Subcutaneous preadipocyte (primary cell): ENCODE results near the gene MINDY1. TPM values are rescaled to one million over a fixed set of nuclear protein-coding genes. Genes with fewer than 3 reads are reported as not detected.

Experiments used
- small RNA-seq: library from RNA; depleted of rRNA; stranded (forward); fragments of <200 nt; gene quantifications from one replicate; pipeline ENCODE3, GENCODE V24; 2012
- total RNA-seq: library from RNA; depleted of rRNA; stranded (reverse); fragments of >200 nt; gene quantifications from 2 replicates; pipeline ENCODE4 v1.2.3, GENCODE V29; 2012

The MINDY1 gene, protein sequence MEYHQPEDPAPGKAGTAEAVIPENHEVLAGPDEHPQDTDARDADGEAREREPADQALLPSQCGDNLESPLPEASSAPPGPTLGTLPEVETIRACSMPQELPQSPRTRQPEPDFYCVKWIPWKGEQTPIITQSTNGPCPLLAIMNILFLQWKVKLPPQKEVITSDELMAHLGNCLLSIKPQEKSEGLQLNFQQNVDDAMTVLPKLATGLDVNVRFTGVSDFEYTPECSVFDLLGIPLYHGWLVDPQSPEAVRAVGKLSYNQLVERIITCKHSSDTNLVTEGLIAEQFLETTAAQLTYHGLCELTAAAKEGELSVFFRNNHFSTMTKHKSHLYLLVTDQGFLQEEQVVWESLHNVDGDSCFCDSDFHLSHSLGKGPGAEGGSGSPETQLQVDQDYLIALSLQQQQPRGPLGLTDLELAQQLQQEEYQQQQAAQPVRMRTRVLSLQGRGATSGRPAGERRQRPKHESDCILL
- 8.8 and 9.9 TPM in 2 replicates for total RNA-seq

DNA sequence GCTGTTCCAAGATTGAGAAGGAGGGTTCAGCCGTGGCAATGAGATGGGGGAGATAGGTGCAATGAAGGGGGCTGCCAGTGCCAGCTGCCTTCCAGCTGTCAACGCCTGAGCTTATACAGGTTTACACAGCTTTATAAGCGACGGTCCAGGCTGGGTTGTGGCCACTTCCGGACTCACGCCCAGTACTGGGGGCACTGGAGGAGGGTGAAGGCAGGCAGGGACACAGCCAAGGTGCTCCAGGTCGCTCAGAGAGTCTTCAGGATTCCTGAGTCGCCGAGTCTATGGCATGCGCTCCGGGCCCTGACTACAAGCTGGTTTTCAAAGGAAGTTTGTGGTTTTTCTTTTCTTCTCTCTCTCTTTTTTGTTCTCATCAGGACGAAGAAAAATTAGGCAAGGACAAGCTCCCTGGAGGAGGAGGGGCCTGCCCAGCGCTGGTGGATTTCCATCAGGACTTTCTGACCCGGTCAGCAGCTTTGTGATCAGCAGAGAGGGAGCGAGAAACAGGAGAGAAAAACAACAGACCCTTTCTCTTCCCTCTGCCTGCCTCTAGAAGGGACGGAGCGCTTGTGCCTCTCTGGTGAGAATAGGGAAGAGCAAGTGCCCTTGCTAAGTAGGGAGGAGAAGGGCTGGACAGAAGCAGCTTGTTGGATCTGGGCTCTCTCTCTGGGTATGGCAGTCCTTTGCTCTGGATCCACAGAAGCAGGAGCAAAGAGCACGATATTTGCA, at the start of gene MINDY1:
Gene MINDY1, minus strand, starts transcription at position 576 of the 726 bp plus-strand sequence. CDS start 4,285 bp downstream, outside the sequence.

DNA sequence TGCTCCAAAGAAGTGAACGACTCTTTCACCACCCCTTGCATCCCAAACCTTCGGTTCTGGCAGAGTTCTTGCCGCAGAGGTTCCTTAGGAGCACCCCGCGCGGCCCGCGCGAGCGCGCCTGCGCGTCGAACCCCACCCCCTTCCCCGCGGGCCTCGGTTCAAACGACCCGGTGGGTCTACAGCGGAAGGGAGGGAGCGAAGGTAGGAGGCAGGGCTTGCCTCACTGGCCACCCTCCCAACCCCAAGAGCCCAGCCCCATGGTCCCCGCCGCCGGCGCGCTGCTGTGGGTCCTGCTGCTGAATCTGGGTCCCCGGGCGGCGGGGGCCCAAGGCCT, 40.9 kb upstream of the MINDY1 start, which contains the start of gene C1orf56:
Gene C1orf56, plus strand, starts transcription at position 161 of the 334 bp plus-strand sequence. Its CDS starts 97 bp downstream, at position 258.

DNA sequence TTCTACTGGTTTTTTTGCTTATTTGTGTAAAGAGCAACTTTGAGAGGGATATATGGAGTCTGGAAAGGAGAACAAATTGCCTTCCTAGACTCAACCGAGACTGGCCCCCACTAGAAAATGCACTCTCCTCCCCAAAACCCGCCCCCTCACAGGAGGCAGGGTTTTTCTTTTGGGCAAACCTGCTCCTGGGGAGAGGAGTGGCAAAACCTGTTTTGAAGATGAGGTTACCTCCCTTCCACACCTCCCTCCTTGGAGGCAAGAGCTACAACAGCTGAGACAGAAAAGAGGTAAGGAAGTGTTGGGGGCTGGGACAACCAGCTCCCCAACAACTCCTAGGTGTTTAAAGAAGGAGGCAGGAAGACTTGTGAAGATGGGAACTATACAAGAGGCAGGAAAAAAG, 29.7 kb upstream of the MINDY1 start, which contains the start of gene BNIPL:
Gene BNIPL, plus strand, starts transcription at position 231 of the 400 bp plus-strand sequence. Its CDS starts 140 bp downstream, at position 371.

DNA sequence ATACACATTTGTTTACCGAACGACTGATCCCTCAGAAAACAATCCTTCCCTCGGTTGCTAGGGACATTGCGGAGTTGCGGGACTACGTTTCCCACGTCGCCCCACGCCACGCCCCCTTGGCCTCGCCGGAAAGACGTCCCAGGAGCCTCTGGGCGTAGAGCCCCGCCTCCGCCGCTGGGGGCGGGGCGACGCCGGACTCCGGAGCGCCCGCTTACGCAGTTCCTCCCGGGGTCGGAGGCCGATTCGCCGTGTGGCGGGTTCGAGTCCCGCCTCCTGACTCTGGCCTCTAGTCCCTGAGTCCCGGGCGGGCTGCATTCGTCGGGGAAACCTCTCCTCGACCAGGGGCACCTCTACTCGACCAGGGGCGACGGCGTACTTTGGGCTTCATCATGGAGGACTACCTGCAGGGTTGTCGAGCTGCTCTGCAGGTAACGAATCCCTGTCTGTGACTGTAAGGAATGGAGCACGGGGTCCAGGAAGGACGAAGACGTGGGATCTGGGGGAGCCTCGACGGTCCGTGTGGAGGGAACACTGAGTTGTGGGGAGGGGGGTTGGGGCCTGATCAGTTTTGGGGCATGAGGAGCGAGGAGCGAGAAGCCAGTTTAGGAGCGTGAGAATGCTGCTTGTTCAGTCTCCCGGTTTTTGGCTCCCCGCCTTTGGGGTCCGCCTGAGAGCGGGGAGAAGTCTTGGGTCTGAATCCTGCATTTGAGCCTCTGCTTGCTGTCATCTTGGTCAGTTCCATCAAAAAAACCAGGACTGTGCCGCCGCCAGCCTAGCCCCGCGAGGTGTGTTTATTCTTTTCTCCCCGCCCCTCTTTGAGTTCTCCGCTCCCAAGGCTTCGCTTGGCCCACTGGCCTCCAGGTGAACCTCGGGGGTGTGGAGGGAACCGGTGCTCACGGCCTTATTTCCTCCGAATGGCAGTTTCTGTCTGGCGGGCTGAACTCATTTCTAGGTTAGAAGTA, 1.8 kb upstream of the MINDY1 start, which contains the start of gene PRUNE1:
Gene PRUNE1, plus strand, starts transcription at position 206 of the 962 bp plus-strand sequence. Its CDS starts 184 bp downstream, at position 390.

DNA sequence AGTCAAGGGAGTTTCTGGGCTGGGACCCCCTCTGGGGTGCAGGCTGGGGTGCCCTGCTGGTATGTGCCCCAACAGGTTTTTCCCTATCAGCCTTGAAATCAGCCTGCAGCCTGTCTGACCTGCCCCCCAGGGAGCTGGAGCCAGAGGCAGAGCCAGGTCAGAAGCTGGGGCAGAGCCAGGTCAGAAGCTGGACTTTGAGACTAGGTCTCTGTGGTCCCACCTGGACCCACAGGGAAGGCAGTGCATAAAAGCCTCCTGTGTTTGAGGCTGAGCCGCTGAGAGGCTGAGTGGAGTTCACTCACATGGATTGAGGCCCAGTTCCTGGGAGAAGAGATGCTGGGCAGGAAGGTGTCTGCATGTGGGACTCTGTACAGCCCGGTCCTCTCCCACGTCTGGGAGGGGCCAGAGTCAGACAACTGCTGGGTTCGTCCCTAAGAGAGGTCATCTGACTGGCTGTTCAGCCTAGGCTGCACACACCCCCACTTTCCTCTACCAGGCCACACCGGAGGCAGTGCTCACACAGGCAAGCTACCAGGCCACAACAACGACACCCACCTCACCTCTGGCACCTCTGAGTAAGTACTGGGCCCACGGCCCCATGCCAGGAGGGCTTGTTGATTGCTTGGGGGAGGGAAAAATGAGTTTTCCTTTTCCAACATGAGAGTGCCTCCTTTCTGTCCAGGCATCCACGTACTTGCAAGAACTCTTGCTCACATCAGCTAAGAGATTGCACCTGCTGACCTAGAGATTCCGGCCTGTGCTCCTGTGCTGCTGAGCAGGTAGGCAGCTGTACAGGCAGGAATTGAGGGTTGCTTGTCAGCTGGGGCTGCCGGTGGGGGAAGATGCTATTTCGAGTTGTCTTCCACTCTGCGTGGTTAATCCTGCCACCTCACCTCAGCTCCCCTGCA, 24.6 kb downstream of the MINDY1 start, which contains the start of gene ANXA9:
Gene ANXA9, plus strand, starts transcription at position 488 of the 908 bp plus-strand sequence. CDS start 814 bp downstream, outside the sequence.

DNA sequence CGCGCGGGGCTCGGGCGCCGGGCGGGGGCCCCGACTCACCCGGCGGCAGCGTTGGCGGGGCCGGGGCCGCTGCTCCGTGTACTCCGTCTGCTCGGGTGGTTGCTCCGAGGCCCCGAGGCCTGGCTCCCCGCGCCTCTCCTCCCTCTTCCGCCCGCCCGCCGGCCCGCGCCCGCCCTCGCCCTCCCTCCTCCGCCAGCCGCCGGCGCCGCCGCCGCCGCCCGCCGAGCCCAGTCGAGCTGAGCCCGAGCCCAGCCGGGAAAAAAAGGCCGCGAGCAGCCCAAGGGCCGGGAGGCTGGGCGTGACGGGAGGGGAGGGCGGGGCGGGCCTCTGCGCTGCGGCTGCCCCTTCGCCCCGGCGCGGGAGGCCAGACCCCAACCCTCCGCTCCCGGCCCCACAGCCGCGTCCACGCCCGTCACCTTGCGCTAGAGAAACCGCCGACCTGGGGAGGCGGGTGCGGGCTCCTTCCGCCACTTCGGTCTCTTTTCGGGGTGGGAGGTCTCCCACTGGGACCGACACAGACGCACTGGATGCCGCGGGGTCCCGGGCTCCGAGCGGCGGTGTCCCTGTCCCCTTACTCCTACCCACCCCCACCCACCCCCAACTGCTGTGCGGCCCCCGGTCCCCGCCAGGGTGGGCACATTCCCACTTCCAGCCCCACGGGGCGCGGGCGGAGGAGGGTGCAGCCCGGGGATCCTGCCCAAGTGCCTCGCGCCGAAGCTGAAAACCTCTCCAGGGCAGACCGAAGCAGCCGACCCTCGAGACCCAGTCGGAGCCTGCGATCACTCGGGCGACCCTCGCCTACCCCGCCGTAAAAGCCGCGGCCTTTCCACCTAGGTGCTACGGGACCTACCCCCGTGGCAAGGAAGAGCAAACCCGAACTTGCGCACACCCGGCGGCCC, 31.9 kb downstream of the MINDY1 start, which contains the start of gene CERS2:
Gene CERS2, minus strand, starts transcription at position 256 of the 899 bp plus-strand sequence. CDS start 5,745 bp downstream, outside the sequence.

Small RNAs within 50 kb of the gene (small RNA-seq; reads per million reads assigned to genes)
- gene RNU6-884P: 0.52 reads per million, percentile 31 among the genes with 10 or more reads in this experiment

Other genes starting within 250 kb of the MINDY1 start
- gene CTSS, start 241.1 kb downstream of the MINDY1 start, total RNA-seq: 3.3 and 5.5 TPM in 2 replicates
- gene CTSK, start 198.6 kb downstream of the MINDY1 start, total RNA-seq: 196 and 415 TPM in 2 replicates
- 42.3 and 42.6 TPM in 2 replicates for gene ARNT, start 130.3 kb downstream of the MINDY1 start, total RNA-seq
- gene CTXND2, start 119.8 kb downstream of the MINDY1 start, total RNA-seq: not detected in 2 replicates
- 32.7 and 35.8 TPM in 2 replicates for gene SETDB1, start 80.5 kb downstream of the MINDY1 start, total RNA-seq
- 99.6 and 168 TPM in 2 replicates for gene CERS2, start 32.1 kb downstream of the MINDY1 start, total RNA-seq
- 0.20 and 0.37 TPM in 2 replicates for gene ANXA9, start 24.6 kb downstream of the MINDY1 start, total RNA-seq
- 5.1 and 5.7 TPM in 2 replicates for gene PRUNE1, start 1.5 kb upstream of the MINDY1 start, total RNA-seq
- 0.37 and 0.39 TPM in 2 replicates for gene BNIPL, start 29.7 kb upstream of the MINDY1 start, total RNA-seq
- 2.2 and 2.3 TPM in 2 replicates for gene C1orf56, start 40.8 kb upstream of the MINDY1 start, total RNA-seq
- 29.8 and 38.5 TPM in 2 replicates for gene CDC42SE1, start 52.7 kb upstream of the MINDY1 start, total RNA-seq
- 0.73 and 0.78 TPM in 2 replicates for gene MLLT11, start 53.5 kb upstream of the MINDY1 start, total RNA-seq
- 12.1 and 17.0 TPM in 2 replicates for gene GABPB2, start 63.9 kb upstream of the MINDY1 start, total RNA-seq
- 0.73 and 0.98 TPM in 2 replicates for gene SEMA6C, start 139.7 kb upstream of the MINDY1 start, total RNA-seq
- gene TNFAIP8L2, start 149.7 kb upstream of the MINDY1 start, total RNA-seq: not detected in 2 replicates
- gene LYSMD1, start 159.0 kb upstream of the MINDY1 start, total RNA-seq: 7.8 and 8.5 TPM in 2 replicates
- gene SCNM1, start 159.2 kb upstream of the MINDY1 start, total RNA-seq: 23.9 and 25.4 TPM in 2 replicates
- gene TMOD4, start 169.1 kb upstream of the MINDY1 start, total RNA-seq: not detected in 2 replicates
- gene VPS72, start 183.3 kb upstream of the MINDY1 start, total RNA-seq: 25.7 and 37.9 TPM in 2 replicates
- 37.8 and 64.1 TPM in 2 replicates for gene PIP5K1A, start 191.7 kb upstream of the MINDY1 start, total RNA-seq
- 151 and 175 TPM in 2 replicates for gene PSMD4, start 247.8 kb upstream of the MINDY1 start, total RNA-seq